Natural killer cell (primary cell): ENCODE results near the gene CD70. TPM values are rescaled to one million over a fixed set of nuclear protein-coding genes. Genes with fewer than 3 reads are reported as not detected.

Source experiments
- ATAC-seq, 3 donors: fragments of 150-1000 bp in 2 of 3; fragments of 200-7000 bp in 1 of 3; cut with Tn5 transposase; 1 replicate in 1 of 3; 2 replicates in 2 of 3; pipeline ENCODE4 v1.10.0; 2021; ENCODE audit warnings: mild to moderate bottlenecking in 2 of 3, moderate library complexity in 2 of 3
- DNase-seq, 2 donors: peaks; one replicate each; pipeline versions ENCODE4 v3.0.0 to v3.0.0-alpha.2; 2013 to 2021; ENCODE audit warnings: mixed read lengths in 1 of 2
- H3K27ac ChIP-seq: one replicate; pipeline ENCODE4 v1.5.1; 2013; ENCODE audit warnings: mild to moderate bottlenecking, low read length
- H3K27me3 ChIP-seq: one replicate; pipeline ENCODE4 v1.6.1; 2013; ENCODE audit warnings: low read length; ENCODE audit not compliant: control insufficient read depth, insufficient read depth
- H3K36me3 ChIP-seq: one replicate; pipeline ENCODE4 v1.6.1; 2013; ENCODE audit warnings: low read length; ENCODE audit not compliant: control insufficient read depth, insufficient read depth
- H3K4me1 ChIP-seq: one replicate; pipeline ENCODE4 v1.6.1; 2013; ENCODE audit warnings: low read length; ENCODE audit not compliant: control insufficient read depth, insufficient read depth
- H3K4me3 ChIP-seq: one replicate; pipeline ENCODE4 v1.5.1; 2013; ENCODE audit warnings: low read length
- H3K9me3 ChIP-seq: one replicate; pipeline ENCODE4 v1.6.1; 2013; ENCODE audit warnings: low read length; ENCODE audit not compliant: control insufficient read depth, insufficient read depth
- H3K27ac Mint-ChIP-seq, 2 donors: one replicate each; pipeline ENCODE4 v1.8.0; 2022; ENCODE audit warnings: mild to moderate bottlenecking in 2 of 2, mixed read lengths in 2 of 2, moderate library complexity in 1 of 2
- H3K27me3 Mint-ChIP-seq, 2 donors: one replicate each; pipeline ENCODE4 v1.8.0; 2022; ENCODE audit warnings: low read depth in 2 of 2, mixed read lengths in 2 of 2
- H3K36me3 Mint-ChIP-seq: one replicate; pipeline ENCODE4 v1.8.0; 2022; ENCODE audit warnings: mixed read lengths
- H3K4me1 Mint-ChIP-seq, 2 donors: one replicate each; pipeline ENCODE4 v1.8.0; 2022; ENCODE audit warnings: mixed read lengths in 2 of 2
- H3K4me3 Mint-ChIP-seq: one replicate; pipeline ENCODE4 v1.8.0; 2022; ENCODE audit warnings: mild to moderate bottlenecking, moderate library complexity, mixed read lengths
- H3K9me3 Mint-ChIP-seq, 2 donors: one replicate each; pipeline ENCODE4 v1.8.0; 2022; ENCODE audit warnings: mixed read lengths in 2 of 2
- CTCF ChIP-seq: fragments of 200-600 bp; IDR thresholded peaks from one replicate; pipeline ENCODE4 v1.8.0; 2022; ENCODE audit warnings: antibody characterized with exemption
- WGBS: methylation state at CpG from one replicate; pipeline ENCODE4 v1.1.7; 2013; ENCODE audit warnings: missing lambda C conversion rate; ENCODE audit not compliant: insufficient coverage; 5-methylcytosine and 5-hydroxymethylcytosine counted together
- intact Hi-C: fragments of 100-400 bp; cut with micrococcal nuclease; formaldehyde crosslinking; loops from one replicate; pipeline ENCODE4 v1.14.2; 2022
- total RNA-seq, 4 donors: library from RNA; stranded (reverse); fragments of 120-200 nt in 1 of 4; gene quantifications; one replicate each; pipeline versions ENCODE4 v1.2.3 to v1.2.4, GENCODE V29; 2013 to 2022

Gene CD70
- total RNA-seq, 3 donors from 2014 or later (not counting 1 experiment from before 2014, with no cell fraction given): 0.52 to 1.2 (median 1.2) TPM

DNA sequence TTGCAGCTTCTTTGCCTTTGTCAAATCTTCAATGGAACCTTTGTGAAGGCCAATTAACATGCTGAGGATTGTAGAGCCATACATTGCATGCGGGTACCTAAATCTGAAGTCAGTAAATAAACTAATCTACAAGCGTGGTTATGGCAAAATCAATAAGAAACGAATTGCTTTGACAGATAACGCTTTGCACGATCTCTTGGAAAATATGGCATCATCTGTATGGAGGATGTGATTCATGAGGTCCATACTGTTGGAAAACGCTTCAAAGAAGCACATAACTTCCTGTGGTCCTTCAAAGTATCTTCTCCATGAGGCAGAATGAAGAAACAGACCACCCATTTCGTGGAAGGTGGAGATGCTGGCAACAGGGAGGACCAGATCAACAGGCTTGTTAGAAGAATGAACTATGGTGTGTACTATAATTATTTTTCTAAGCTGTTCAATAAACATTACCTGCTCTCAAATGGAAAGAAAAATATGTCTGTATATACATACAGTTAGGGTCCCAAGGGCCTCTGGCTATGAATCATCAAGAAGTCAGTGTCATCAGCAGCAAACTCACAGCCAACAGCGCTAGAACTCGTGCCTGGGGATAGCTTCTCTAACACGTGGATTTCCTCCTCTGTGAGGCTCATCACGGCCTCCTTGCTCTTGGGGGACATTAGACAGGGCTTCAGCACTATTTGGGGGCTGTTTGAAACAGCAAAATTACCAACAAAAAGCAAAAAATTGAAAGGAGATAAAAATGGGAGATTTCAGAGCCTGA is 2.9 kb upstream of the CD70 start:
- intact Hi-C loops: no loop called here
- Mint-ChIP-seq H3K4me1 (peaks cover 11 to 15% of the 10 kb centered on the region in 2 donors), H3K36me3 (no peaks in the 10 kb centered on the region), H3K4me3 (no peak overlapping the region), H3K27ac (no peak overlapping the region), H3K9me3 (no peaks in the 10 kb centered on the region), H3K27me3 (peaks cover 38 to 46% of the 10 kb centered on the region in 2 donors)
- H3K4me3 ChIP-seq: no peak overlapping the region
- no peak for ATAC-seq
- TF ChIP-seq CTCF: no peak
- 61% methylated on average over 11 of the region's 11 CpGs for WGBS
- no peak overlapping the region for H3K27ac ChIP-seq
- peaks cover 24% of the 10 kb centered on the region for H3K4me1 ChIP-seq
- DNase-seq: no peak
- no peaks in the 10 kb centered on the region for H3K9me3 ChIP-seq
- peaks cover 17% of the 10 kb centered on the region for H3K27me3 ChIP-seq
- H3K36me3 ChIP-seq: no peaks in the 10 kb centered on the region

- Mint-ChIP-seq H3K36me3 (no peaks in the 10 kb centered on the region), H3K4me1 (peaks cover 19 to 42% of the 10 kb centered on the region in 2 donors), H3K9me3 (no peaks in the 10 kb centered on the region), H3K27ac (peak overlapping the region in 1 of 2 donors; percentile 10), H3K4me3 (peak overlapping the region; percentile 65), H3K27me3 (peaks cover 60 to 63% of the 10 kb centered on the region in 2 donors)
- no peaks in the 10 kb centered on the region for H3K9me3 ChIP-seq
- WGBS: 2% methylated on average over 31 of the region's 31 CpGs
- H3K27ac ChIP-seq: peak overlapping the region; percentile 15
- TF ChIP-seq CTCF: no peak
- H3K36me3 ChIP-seq: no peaks in the 10 kb centered on the region
- peak in 2 of 3 donors; percentile 2 to 23 for ATAC-seq
- peaks cover 42% of the 10 kb centered on the region for H3K4me1 ChIP-seq
- DNase-seq: peak in 1 of 2 donors; percentile 34
- intact Hi-C loops: no loop called here
- peaks cover 28% of the 10 kb centered on the region for H3K27me3 ChIP-seq
- peak overlapping the region; percentile 33 for H3K4me3 ChIP-seq
Observed at GRCh38 chr19:6590258-6590826, 608 bp downstream of the CD70 start.

GRCh38 chr19:6589711-6590257 is 1.2 kb downstream of the CD70 start:
- intact Hi-C loops: no loop called here
- H3K4me3 ChIP-seq: peak overlapping the region; percentile 33
- H3K27me3 ChIP-seq: peaks cover 28% of the 10 kb centered on the region
- peaks cover 19 to 42% of the 10 kb centered on the region in 2 donors for H3K4me1 Mint-ChIP-seq
- H3K27me3 Mint-ChIP-seq: peaks cover 60 to 63% of the 10 kb centered on the region in 2 donors
- DNase-seq (peak in 1 of 2 donors; percentile 16), ATAC-seq (no peak)
- no peak overlapping the region for H3K27ac ChIP-seq
- WGBS: 8% methylated on average over 16 of the region's 16 CpGs
- H3K9me3 Mint-ChIP-seq: no peaks in the 10 kb centered on the region
- no peaks in the 10 kb centered on the region for H3K36me3 Mint-ChIP-seq
- no peaks in the 10 kb centered on the region for H3K36me3 ChIP-seq
- H3K4me1 ChIP-seq: peaks cover 42% of the 10 kb centered on the region
- no peaks in the 10 kb centered on the region for H3K9me3 ChIP-seq
- no peak overlapping the region for H3K27ac Mint-ChIP-seq
- H3K4me3 Mint-ChIP-seq: peak overlapping the region; percentile 51
- TF ChIP-seq CTCF: no peak
